HEK293 (cell line): ENCODE data around the gene ZNF318.

Source experiments
- GLI4 ChIP-seq: fragments of 450-650 bp; formaldehyde crosslinking; IDR thresholded peaks from 2 replicates; pipeline ENCODE4 v1.5.1; 2016; ENCODE audit warnings: missing biosample characterization, missing genetic modification characterization
- HOXD13 ChIP-seq: sonication (generic); formaldehyde crosslinking; IDR thresholded peaks from 2 replicates; pipeline ENCODE4 v1.8.0; 2022; ENCODE audit warnings: missing genetic modification reagents, borderline replicate concordance
- KLF1 ChIP-seq: fragments of 450-650 bp; formaldehyde crosslinking; IDR thresholded peaks from 2 replicates; pipeline ENCODE4 v1.5.1; 2016; ENCODE audit warnings: missing biosample characterization, missing genetic modification characterization
- PRDM1 ChIP-seq: fragments of 450-650 bp; formaldehyde crosslinking; IDR thresholded peaks from 2 replicates; pipeline ENCODE4; 2016; ENCODE audit warnings: missing biosample characterization, missing genetic modification characterization
- WT1 ChIP-seq: fragments of 450-650 bp; formaldehyde crosslinking; IDR thresholded peaks from 2 replicates; pipeline ENCODE4 v1.5.1; 2016; ENCODE audit warnings: missing biosample characterization, missing genetic modification characterization
- ZBTB20 ChIP-seq: fragments of 450-650 bp; formaldehyde crosslinking; IDR thresholded peaks from 2 replicates; pipeline ENCODE4 v1.5.1; 2016; ENCODE audit warnings: missing biosample characterization, missing genetic modification characterization
- ZBTB21 ChIP-seq: fragments of 450-650 bp; formaldehyde crosslinking; IDR thresholded peaks from 2 replicates; pipeline ENCODE4 v1.5.1; 2017; ENCODE audit warnings: missing biosample characterization, missing genetic modification characterization
- ZBTB7A ChIP-seq: fragments of 450-650 bp; formaldehyde crosslinking; IDR thresholded peaks from 2 replicates; pipeline ENCODE4 v1.5.1; 2016; ENCODE audit warnings: low read depth, missing biosample characterization, missing genetic modification characterization
- ZBTB8A ChIP-seq: fragments of 450-650 bp; formaldehyde crosslinking; IDR thresholded peaks from 2 replicates; pipeline ENCODE4 v1.5.1; 2016; ENCODE audit warnings: missing biosample characterization, missing genetic modification characterization
- ZEB2 ChIP-seq: fragments of 450-650 bp; formaldehyde crosslinking; IDR thresholded peaks from 2 replicates; pipeline ENCODE4 v1.5.1; 2016; ENCODE audit warnings: missing biosample characterization, missing genetic modification characterization
- ZNF155 ChIP-seq: fragments of 450-650 bp; formaldehyde crosslinking; IDR thresholded peaks from 2 replicates; pipeline ENCODE4 v1.5.1; 2016; ENCODE audit warnings: missing biosample characterization, missing genetic modification characterization
- ZNF2 ChIP-seq: fragments of 450-650 bp; formaldehyde crosslinking; IDR thresholded peaks from 2 replicates; pipeline ENCODE4 v1.5.1; 2016; ENCODE audit warnings: missing biosample characterization, missing genetic modification characterization
- ZNF341 ChIP-seq: fragments of 450-650 bp; formaldehyde crosslinking; IDR thresholded peaks from 2 replicates; pipeline ENCODE4; 2016; ENCODE audit warnings: low read depth, missing biosample characterization, missing genetic modification characterization
- ZNF354C ChIP-seq: fragments of 450-650 bp; formaldehyde crosslinking; IDR thresholded peaks from 2 replicates; pipeline ENCODE4 v1.5.1; 2016; ENCODE audit warnings: missing biosample characterization, missing genetic modification characterization, low read depth, borderline replicate concordance
- ZNF366 ChIP-seq: fragments of 450-650 bp; formaldehyde crosslinking; conservative IDR thresholded peaks from 2 replicates; pipeline ENCODE4 v1.5.1; 2016; ENCODE audit warnings: missing biosample characterization, missing genetic modification characterization
- ZNF560 ChIP-seq: fragments of 450-650 bp; formaldehyde crosslinking; IDR thresholded peaks from 2 replicates; pipeline ENCODE4 v1.5.1; 2017; ENCODE audit warnings: missing biosample characterization, missing genetic modification characterization, borderline replicate concordance
- ZNF654 ChIP-seq: fragments of 450-650 bp; formaldehyde crosslinking; IDR thresholded peaks from 2 replicates; pipeline ENCODE4 v1.5.1; 2016; ENCODE audit warnings: low read depth, missing biosample characterization, missing genetic modification characterization
- ZNF660 ChIP-seq: fragments of 450-650 bp; IDR thresholded peaks from 2 replicates; pipeline ENCODE4 v1.5.1; 2018; ENCODE audit warnings: missing biosample characterization, mild to moderate bottlenecking, missing genetic modification characterization
- ZNF792 ChIP-seq: fragments of 450-650 bp; formaldehyde crosslinking; IDR thresholded peaks from 2 replicates; pipeline ENCODE4 v1.5.1; 2016; ENCODE audit warnings: missing biosample characterization, missing genetic modification characterization
- ZXDB ChIP-seq: fragments of 450-650 bp; formaldehyde crosslinking; IDR thresholded peaks from 2 replicates; pipeline ENCODE4 v1.5.1; 2016; ENCODE audit warnings: missing biosample characterization, missing genetic modification characterization
- TF ChIP-seq, protein P1 (sequence below): fragments of 450-650 bp; formaldehyde crosslinking; IDR thresholded peaks from 2 replicates; pipeline ENCODE4 v1.5.1; 2017; ENCODE audit warnings: missing biosample characterization, missing genetic modification characterization
- TF ChIP-seq, protein P2 (sequence below): fragments of 450-650 bp; formaldehyde crosslinking; IDR thresholded peaks from 2 replicates; pipeline ENCODE4 v1.5.1; 2016; ENCODE audit warnings: missing biosample characterization, missing genetic modification characterization
- TF ChIP-seq, protein P3 (sequence below): fragments of 450-650 bp; IDR thresholded peaks from 2 replicates; pipeline ENCODE4 v1.5.1; 2018; ENCODE audit warnings: missing biosample characterization, mild to moderate bottlenecking, missing genetic modification characterization
- TF ChIP-seq, protein P4 (sequence below): fragments of 450-650 bp; formaldehyde crosslinking; conservative IDR thresholded peaks from 2 replicates; pipeline ENCODE4 v1.5.1; 2016; ENCODE audit warnings: low read depth, missing biosample characterization, missing genetic modification characterization
- TF ChIP-seq, protein P5 (sequence below): fragments of 450-650 bp; formaldehyde crosslinking; IDR thresholded peaks from 2 replicates; pipeline ENCODE4 v1.5.1; 2016; ENCODE audit warnings: missing biosample characterization, missing genetic modification characterization
- TF ChIP-seq, protein P6 (sequence below): fragments of 450-650 bp; formaldehyde crosslinking; IDR thresholded peaks from 2 replicates; pipeline ENCODE4 v1.5.1; 2016; ENCODE audit warnings: missing biosample characterization, missing genetic modification characterization

Gene ZNF318

DNA sequence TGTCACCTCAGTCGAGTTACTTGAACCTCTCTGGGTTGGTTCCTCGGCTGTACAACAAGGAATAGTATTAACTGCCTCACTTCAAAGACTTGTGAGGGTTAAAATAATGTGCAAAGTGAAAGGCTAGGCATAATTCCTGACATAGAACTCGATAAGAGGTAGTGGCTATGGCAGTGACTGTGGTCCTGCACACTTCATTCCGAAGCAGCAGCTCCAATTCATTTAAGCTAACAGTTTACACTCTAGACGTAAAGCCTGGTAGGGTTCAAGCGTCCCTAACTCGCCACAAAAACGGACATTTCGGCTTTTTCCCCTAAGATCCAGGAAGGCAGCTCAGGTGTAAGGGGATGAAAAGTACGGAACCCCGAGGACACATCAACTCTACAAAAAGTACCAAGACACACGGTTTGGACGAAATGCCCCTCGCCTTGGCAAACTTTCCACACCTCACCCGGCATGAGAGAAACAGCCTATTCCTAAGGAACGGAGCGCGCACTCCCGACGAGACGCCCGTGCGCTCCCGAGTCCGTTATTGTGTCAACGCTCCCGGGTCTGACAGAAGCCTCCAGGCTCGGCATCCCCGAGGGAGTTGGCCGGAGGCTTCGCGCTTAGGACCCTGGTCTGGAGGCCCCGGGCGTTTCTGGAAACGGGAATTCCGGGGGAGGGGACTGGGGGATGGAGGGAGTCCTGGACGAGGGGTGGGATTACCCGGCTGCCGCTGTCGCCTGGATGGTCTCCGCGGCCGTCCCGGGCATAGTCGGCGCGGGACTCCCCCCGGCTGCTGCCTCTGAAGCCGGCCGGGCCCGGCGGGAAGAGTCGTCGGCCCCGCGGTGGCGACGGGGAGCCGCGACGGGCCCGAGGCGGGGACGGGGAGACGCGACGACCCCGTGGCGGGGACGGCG lies 937 bp downstream of the ZNF318 start (continued):
- TF ChIP-seq, protein P1, sequence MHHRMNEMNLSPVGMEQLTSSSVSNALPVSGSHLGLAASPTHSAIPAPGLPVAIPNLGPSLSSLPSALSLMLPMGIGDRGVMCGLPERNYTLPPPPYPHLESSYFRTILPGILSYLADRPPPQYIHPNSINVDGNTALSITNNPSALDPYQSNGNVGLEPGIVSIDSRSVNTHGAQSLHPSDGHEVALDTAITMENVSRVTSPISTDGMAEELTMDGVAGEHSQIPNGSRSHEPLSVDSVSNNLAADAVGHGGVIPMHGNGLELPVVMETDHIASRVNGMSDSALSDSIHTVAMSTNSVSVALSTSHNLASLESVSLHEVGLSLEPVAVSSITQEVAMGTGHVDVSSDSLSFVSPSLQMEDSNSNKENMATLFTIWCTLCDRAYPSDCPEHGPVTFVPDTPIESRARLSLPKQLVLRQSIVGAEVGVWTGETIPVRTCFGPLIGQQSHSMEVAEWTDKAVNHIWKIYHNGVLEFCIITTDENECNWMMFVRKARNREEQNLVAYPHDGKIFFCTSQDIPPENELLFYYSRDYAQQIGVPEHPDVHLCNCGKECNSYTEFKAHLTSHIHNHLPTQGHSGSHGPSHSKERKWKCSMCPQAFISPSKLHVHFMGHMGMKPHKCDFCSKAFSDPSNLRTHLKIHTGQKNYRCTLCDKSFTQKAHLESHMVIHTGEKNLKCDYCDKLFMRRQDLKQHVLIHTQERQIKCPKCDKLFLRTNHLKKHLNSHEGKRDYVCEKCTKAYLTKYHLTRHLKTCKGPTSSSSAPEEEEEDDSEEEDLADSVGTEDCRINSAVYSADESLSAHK, result peak; percentile 39; the same call in 1 of the 2 replicates
- TF ChIP-seq GLI4 (tag by site-specific recombination), result no peak
- TF ChIP-seq HOXD13 (CRISPR knock-in tag), result no peak
- TF ChIP-seq ZBTB21, result no peak
- TF ChIP-seq, protein P2, sequence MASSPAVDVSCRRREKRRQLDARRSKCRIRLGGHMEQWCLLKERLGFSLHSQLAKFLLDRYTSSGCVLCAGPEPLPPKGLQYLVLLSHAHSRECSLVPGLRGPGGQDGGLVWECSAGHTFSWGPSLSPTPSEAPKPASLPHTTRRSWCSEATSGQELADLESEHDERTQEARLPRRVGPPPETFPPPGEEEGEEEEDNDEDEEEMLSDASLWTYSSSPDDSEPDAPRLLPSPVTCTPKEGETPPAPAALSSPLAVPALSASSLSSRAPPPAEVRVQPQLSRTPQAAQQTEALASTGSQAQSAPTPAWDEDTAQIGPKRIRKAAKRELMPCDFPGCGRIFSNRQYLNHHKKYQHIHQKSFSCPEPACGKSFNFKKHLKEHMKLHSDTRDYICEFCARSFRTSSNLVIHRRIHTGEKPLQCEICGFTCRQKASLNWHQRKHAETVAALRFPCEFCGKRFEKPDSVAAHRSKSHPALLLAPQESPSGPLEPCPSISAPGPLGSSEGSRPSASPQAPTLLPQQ (tag by site-specific recombination), result no peak
- no peak for TF ChIP-seq ZBTB8A
- TF ChIP-seq ZEB2 (tag by site-specific recombination), result 0 out of 2 replicates have a peak, but pooled peaks have one; percentile 47
- TF ChIP-seq ZNF366, result 0 out of 2 replicates have a peak, but pooled peaks have one; percentile 24
- no peak for TF ChIP-seq ZNF341
- no peak for TF ChIP-seq KLF1 (tag by site-specific recombination)
- no peak for TF ChIP-seq ZNF560 (tag by site-specific recombination)
- peak; percentile 46 for TF ChIP-seq ZXDB
- TF ChIP-seq, protein P3, sequence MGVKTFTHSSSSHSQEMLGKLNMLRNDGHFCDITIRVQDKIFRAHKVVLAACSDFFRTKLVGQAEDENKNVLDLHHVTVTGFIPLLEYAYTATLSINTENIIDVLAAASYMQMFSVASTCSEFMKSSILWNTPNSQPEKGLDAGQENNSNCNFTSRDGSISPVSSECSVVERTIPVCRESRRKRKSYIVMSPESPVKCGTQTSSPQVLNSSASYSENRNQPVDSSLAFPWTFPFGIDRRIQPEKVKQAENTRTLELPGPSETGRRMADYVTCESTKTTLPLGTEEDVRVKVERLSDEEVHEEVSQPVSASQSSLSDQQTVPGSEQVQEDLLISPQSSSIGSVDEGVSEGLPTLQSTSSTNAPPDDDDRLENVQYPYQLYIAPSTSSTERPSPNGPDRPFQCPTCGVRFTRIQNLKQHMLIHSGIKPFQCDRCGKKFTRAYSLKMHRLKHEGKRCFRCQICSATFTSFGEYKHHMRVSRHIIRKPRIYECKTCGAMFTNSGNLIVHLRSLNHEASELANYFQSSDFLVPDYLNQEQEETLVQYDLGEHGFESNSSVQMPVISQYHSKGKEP, result no peak
- TF ChIP-seq PRDM1 (tag by site-specific recombination), result no peak
- no peak for TF ChIP-seq ZNF660 (tag by site-specific recombination)
- TF ChIP-seq ZBTB20 (tag by site-specific recombination), result peak; percentile 84
- TF ChIP-seq, protein P4, sequence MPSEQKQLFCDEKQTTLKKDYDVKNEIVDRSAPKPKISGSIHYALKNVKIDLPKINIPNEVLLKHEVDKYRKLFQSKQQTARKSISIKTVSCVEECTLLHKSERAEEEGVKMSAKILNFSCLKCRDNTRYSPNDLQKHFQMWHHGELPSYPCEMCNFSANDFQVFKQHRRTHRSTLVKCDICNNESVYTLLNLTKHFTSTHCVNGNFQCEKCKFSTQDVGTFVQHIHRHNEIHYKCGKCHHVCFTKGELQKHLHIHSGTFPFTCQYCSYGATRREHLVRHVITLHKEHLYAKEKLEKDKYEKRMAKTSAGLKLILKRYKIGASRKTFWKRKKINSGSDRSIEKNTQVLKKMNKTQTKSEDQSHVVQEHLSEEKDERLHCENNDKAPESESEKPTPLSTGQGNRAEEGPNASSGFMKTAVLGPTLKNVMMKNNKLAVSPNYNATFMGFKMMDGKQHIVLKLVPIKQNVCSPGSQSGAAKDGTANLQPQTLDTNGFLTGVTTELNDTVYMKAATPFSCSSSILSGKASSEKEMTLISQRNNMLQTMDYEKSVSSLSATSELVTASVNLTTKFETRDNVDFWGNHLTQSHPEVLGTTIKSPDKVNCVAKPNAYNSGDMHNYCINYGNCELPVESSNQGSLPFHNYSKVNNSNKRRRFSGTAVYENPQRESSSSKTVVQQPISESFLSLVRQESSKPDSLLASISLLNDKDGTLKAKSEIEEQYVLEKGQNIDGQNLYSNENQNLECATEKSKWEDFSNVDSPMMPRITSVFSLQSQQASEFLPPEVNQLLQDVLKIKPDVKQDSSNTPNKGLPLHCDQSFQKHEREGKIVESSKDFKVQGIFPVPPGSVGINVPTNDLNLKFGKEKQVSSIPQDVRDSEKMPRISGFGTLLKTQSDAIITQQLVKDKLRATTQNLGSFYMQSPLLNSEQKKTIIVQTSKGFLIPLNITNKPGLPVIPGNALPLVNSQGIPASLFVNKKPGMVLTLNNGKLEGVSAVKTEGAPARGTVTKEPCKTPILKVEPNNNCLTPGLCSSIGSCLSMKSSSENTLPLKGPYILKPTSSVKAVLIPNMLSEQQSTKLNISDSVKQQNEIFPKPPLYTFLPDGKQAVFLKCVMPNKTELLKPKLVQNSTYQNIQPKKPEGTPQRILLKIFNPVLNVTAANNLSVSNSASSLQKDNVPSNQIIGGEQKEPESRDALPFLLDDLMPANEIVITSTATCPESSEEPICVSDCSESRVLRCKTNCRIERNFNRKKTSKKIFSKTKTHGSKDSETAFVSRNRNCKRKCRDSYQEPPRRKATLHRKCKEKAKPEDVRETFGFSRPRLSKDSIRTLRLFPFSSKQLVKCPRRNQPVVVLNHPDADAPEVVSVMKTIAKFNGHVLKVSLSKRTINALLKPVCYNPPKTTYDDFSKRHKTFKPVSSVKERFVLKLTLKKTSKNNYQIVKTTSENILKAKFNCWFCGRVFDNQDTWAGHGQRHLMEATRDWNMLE (tag by site-specific recombination), result no peak
- TF ChIP-seq ZNF155, result no peak
- 0 out of 2 replicates have a peak, but pooled peaks have one; percentile 33 for TF ChIP-seq ZNF2 (tag by site-specific recombination)
- TF ChIP-seq ZNF792, result no peak
- TF ChIP-seq, protein P5, sequence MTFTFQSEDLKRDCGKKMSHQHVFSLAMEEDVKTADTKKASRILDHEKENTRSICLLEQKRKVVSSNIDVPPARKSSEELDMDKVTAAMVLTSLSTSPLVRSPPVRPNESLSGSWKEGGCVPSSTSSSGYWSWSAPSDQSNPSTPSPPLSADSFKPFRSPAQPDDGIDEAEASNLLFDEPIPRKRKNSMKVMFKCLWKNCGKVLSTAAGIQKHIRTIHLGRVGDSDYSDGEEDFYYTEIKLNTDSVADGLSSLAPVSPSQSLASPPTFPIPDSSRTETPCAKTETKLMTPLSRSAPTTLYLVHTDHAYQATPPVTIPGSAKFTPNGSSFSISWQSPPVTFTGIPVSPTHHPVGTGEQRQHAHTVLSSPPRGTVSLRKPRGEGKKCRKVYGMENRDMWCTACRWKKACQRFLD (tag by site-specific recombination), result no peak
- TF ChIP-seq WT1 (tag by site-specific recombination), result peak; percentile 21; the same call in 1 of the 2 replicates
- no peak for TF ChIP-seq ZBTB7A (tag by site-specific recombination)
- TF ChIP-seq ZNF354C (tag by site-specific recombination), result no peak
- TF ChIP-seq ZNF654 (tag by site-specific recombination), result no peak
- TF ChIP-seq, protein P6, sequence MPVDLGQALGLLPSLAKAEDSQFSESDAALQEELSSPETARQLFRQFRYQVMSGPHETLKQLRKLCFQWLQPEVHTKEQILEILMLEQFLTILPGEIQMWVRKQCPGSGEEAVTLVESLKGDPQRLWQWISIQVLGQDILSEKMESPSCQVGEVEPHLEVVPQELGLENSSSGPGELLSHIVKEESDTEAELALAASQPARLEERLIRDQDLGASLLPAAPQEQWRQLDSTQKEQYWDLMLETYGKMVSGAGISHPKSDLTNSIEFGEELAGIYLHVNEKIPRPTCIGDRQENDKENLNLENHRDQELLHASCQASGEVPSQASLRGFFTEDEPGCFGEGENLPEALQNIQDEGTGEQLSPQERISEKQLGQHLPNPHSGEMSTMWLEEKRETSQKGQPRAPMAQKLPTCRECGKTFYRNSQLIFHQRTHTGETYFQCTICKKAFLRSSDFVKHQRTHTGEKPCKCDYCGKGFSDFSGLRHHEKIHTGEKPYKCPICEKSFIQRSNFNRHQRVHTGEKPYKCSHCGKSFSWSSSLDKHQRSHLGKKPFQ (tag by site-specific recombination), result no peak
